Measurements from ENCODE around the gene RASL11B. TPM values are rescaled to one million over a fixed set of nuclear protein-coding genes. Genes with fewer than 3 reads are reported as not detected.

The RASL11B gene
- total and polyA plus RNA-seq, 2 donors (not counting 3 experiments of a cell fraction or from before 2014, with no cell fraction given): 0.83 TPM; not detected in 1

DNA sequence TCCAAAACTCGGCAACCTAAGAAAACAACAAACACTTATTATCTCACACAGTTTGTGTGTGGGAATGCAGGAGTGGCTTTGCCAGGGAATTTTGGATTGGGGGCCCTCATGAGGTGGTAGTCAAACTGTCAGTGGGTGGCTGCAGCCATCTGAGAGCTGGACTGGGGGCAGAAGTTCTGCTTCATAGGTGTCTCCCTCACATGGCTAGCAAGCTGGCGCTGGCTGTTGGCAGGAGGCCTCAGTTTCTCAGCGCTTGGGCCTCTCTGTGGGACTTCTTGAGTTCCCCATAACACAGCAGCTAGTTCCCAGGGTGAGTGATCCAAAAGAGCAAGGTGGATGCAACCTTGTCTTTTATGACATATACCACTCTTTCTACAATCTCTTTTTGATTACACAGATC, 26.0 kb upstream of the RASL11B start:
- Histone ChIP-seq H3K9me1 (replicated peaks; ENCODE audit: control insufficient read depth, extremely low read depth, insufficient read depth, low read length) (no peaks in the 10 kb centered on the region), H3K9me3 (replicated peaks; ENCODE audit: control insufficient read depth, insufficient read depth, low read length) (no peaks in the 10 kb centered on the region), H3K27me3 (ENCODE audit: control insufficient read depth in 2 of 2, insufficient read depth in 2 of 2, low read length in 2 of 2) (peaks cover 2 to 8% of the 10 kb centered on the region in 2 experiments), H3K27ac (ENCODE audit: insufficient read depth, low read depth, low read length) (no peak overlapping the region), H3K36me3 (ENCODE audit: control insufficient read depth in 2 of 2, extremely low read depth in 1 of 2, insufficient read depth in 2 of 2, low read length in 2 of 2) (no peaks in the 10 kb centered on the region), H3K79me2 (ENCODE audit: control insufficient read depth, insufficient read depth, low read length) (no peaks in the 10 kb centered on the region), H4K20me1 (replicated peaks; ENCODE audit: control insufficient read depth, extremely low read depth, insufficient read depth, low read length) (no peaks in the 10 kb centered on the region), H3K4me1 (ENCODE audit: control insufficient read depth, extremely low read depth, insufficient read depth, low read length) (no peaks in the 10 kb centered on the region), H2AFZ (ENCODE audit: low read depth, low read length) (no peak overlapping the region), H3K4me3 (replicated peaks in 1 of 3; ENCODE audit: insufficient read depth in 1 of 3, low read depth in 1 of 3, low read length in 3 of 3) (no peak overlapping the region), H3K9ac (replicated peaks; ENCODE audit: extremely low read depth, insufficient read depth, low read length) (no peak overlapping the region), H3K4me2 (ENCODE audit: insufficient read depth, low read length) (no peak overlapping the region)
- dilution Hi-C loops (cut with MboI; ENCODE audit: extremely low pct_ligation_motif_present, low sequenced_read_pairs) (no loop called here), intact Hi-C loops (cut with micrococcal nuclease) (no loop called here)
- no peak for DNase-seq (ENCODE audit: low read depth, low spot score)
- FAIRE-seq: no peak
- CTCF ChIA-PET: interaction anchor here (0.9 to 1.1 kb wide), 3 partner anchors 10 to 1398 kb away, joined by 3 read pairs; no protein-coding TSS in a partner anchor
- TF ChIP-seq MYC (IDR thresholded peaks at IDR 0.05; ENCODE audit: low read depth, low read length) (no peak), POLR2A (IDR thresholded peaks at IDR 0.05; ENCODE audit: low read depth, low read length) (no peak), FOS (IDR thresholded peaks at IDR 0.05; ENCODE audit: borderline replicate concordance, insufficient read depth, low read length) (no peak), JUN (IDR thresholded peaks at IDR 0.05; ENCODE audit: borderline replicate concordance, insufficient read depth, insufficient read length, low read depth) (no peak)
- TF ChIP-seq, protein P1, sequence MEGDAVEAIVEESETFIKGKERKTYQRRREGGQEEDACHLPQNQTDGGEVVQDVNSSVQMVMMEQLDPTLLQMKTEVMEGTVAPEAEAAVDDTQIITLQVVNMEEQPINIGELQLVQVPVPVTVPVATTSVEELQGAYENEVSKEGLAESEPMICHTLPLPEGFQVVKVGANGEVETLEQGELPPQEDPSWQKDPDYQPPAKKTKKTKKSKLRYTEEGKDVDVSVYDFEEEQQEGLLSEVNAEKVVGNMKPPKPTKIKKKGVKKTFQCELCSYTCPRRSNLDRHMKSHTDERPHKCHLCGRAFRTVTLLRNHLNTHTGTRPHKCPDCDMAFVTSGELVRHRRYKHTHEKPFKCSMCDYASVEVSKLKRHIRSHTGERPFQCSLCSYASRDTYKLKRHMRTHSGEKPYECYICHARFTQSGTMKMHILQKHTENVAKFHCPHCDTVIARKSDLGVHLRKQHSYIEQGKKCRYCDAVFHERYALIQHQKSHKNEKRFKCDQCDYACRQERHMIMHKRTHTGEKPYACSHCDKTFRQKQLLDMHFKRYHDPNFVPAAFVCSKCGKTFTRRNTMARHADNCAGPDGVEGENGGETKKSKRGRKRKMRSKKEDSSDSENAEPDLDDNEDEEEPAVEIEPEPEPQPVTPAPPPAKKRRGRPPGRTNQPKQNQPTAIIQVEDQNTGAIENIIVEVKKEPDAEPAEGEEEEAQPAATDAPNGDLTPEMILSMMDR (IDR thresholded peaks at IDR 0.05; ENCODE audit: extremely low read depth in 1 of 2, insufficient read depth in 1 of 2, low read depth in 1 of 2, low read length in 2 of 2): no peak
- BruUV-seq (replicated peaks): no TSS peak
- POLR2A ChIA-PET: no interaction called here

DNA sequence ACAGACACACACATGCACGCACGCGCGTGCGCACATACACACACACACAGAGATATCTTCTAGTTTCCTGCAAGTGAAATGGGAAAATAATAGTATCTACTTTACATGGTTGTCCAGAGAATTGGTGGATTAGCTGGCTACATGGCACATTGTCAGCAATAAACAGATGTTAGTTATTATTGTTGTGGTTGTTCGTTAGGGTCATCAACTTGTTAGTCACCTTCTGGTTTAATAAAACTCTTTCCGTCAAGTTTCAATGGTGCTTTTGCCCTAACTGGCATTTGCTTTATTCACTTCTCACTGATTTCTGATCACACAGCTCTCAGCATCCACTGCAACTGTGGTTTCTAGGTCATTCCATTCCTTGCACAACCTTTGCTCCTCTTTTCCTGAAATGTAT, 25.4 kb upstream of the RASL11B start:
- H3K4me2 ChIP-seq (ENCODE audit: insufficient read depth, low read length): no peak overlapping the region
- no peak overlapping the region for H3K27ac ChIP-seq (ENCODE audit: insufficient read depth, low read depth, low read length)
- no peaks in the 10 kb centered on the region for H3K9me1 ChIP-seq (replicated peaks; ENCODE audit: control insufficient read depth, extremely low read depth, insufficient read depth, low read length)
- FAIRE-seq (no peak), DNase-seq (ENCODE audit: low read depth, low spot score) (no peak)
- H3K4me3 ChIP-seq (replicated peaks in 1 of 3; ENCODE audit: insufficient read depth in 1 of 3, low read depth in 1 of 3, low read length in 3 of 3): no peak overlapping the region
- H3K27me3 ChIP-seq (ENCODE audit: control insufficient read depth in 2 of 2, insufficient read depth in 2 of 2, low read length in 2 of 2): peaks cover 2 to 11% of the 10 kb centered on the region in 2 experiments
- CTCF ChIA-PET: interaction anchor here (1.1 kb wide), 2 partner anchors 10 to 1397 kb away, joined by 3 read pairs; no protein-coding TSS in a partner anchor
- POLR2A ChIA-PET: no interaction called here
- dilution Hi-C loops (cut with MboI; ENCODE audit: extremely low pct_ligation_motif_present, low sequenced_read_pairs) (no loop called here), intact Hi-C loops (cut with micrococcal nuclease) (no loop called here)
- no peaks in the 10 kb centered on the region for H3K9me3 ChIP-seq (replicated peaks; ENCODE audit: control insufficient read depth, insufficient read depth, low read length)
- BruUV-seq (replicated peaks): no TSS peak
- H4K20me1 ChIP-seq (replicated peaks; ENCODE audit: control insufficient read depth, extremely low read depth, insufficient read depth, low read length): no peaks in the 10 kb centered on the region
- H3K9ac ChIP-seq (replicated peaks; ENCODE audit: extremely low read depth, insufficient read depth, low read length): no peak overlapping the region
- TF ChIP-seq, protein P1 (IDR thresholded peaks at IDR 0.05; ENCODE audit: extremely low read depth in 1 of 2, insufficient read depth in 1 of 2, low read depth in 1 of 2, low read length in 2 of 2): no peak
- TF ChIP-seq POLR2AphosphoS5 (IDR thresholded peaks at IDR 0.05; ENCODE audit: insufficient read depth, low read depth, low read length): no peak
- TF ChIP-seq POLR2A (IDR thresholded peaks at IDR 0.05; ENCODE audit: low read depth, low read length): no peak
- no peak for TF ChIP-seq MYC (IDR thresholded peaks at IDR 0.05; ENCODE audit: low read depth, low read length)
- TF ChIP-seq JUN (IDR thresholded peaks at IDR 0.05; ENCODE audit: borderline replicate concordance, insufficient read depth, insufficient read length, low read depth): no peak
- no peak for TF ChIP-seq FOS (IDR thresholded peaks at IDR 0.05; ENCODE audit: borderline replicate concordance, insufficient read depth, low read length)
- TF ChIP-seq EZH2 (IDR thresholded peaks at IDR 0.05; ENCODE audit: borderline replicate concordance, low read depth, low read length, severe bottlenecking): no peak
- TF ChIP-seq, protein P2, sequence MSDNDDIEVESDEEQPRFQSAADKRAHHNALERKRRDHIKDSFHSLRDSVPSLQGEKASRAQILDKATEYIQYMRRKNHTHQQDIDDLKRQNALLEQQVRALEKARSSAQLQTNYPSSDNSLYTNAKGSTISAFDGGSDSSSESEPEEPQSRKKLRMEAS (IDR thresholded peaks at IDR 0.05; ENCODE audit: insufficient read depth, insufficient read length): no peak
- TF ChIP-seq GATA2 (IDR thresholded peaks at IDR 0.05; ENCODE audit: insufficient read depth, insufficient read length, low read depth, low read length): no peak
- H3K4me1 ChIP-seq (ENCODE audit: control insufficient read depth, extremely low read depth, insufficient read depth, low read length): no peaks in the 10 kb centered on the region
- H3K36me3 ChIP-seq (ENCODE audit: control insufficient read depth in 2 of 2, extremely low read depth in 1 of 2, insufficient read depth in 2 of 2, low read length in 2 of 2): no peaks in the 10 kb centered on the region
- no peak overlapping the region for H2AFZ ChIP-seq (ENCODE audit: low read depth, low read length)
- no peaks in the 10 kb centered on the region for H3K79me2 ChIP-seq (ENCODE audit: control insufficient read depth, insufficient read depth, low read length)
